NCI-H2081 treated with DMSO at 0.1 percent for 48 hours (cell line): ENCODE results near the gene ANK2.

Source experiments
- DNase-seq: peaks from one replicate; lab custom pipeline; 2025; lab: John Stamatoyannopoulos, UW

ANK2 gene

GRCh38 chr4:113398441-113399143 lies 349.1 kb downstream of the ANK2 start:
- DNase-seq, result no peak

- no peak for DNase-seq
These were observed 354.7 kb downstream of the ANK2 start for GRCh38 chr4:113404167-113404571.

GRCh38 chr4:113404841-113405240 lies 355.4 kb downstream of the ANK2 start:
- no peak for DNase-seq

GRCh38 chr4:113405874-113406722 lies 356.6 kb downstream of the ANK2 start:
- no peak for DNase-seq

- peak; percentile 50 for DNase-seq
These were observed 357.2 kb downstream of the ANK2 start for GRCh38 chr4:113406723-113407016.

- DNase-seq, result peak; percentile 5
These were observed 358.0 kb downstream of the ANK2 start for GRCh38 chr4:113407409-113407808.

GRCh38 chr4:113409181-113409580 lies 359.7 kb downstream of the ANK2 start:
- DNase-seq, result no peak

GRCh38 chr4:113410686-113411085 lies 361.2 kb downstream of the ANK2 start:
- DNase-seq, result no peak

GRCh38 chr4:113411496-113411938 lies 362.1 kb downstream of the ANK2 start:
- no peak for DNase-seq

- no peak for DNase-seq
These were observed 370.2 kb downstream of the ANK2 start for GRCh38 chr4:113419631-113420030.

GRCh38 chr4:113420938-113421337 lies 371.5 kb downstream of the ANK2 start:
- DNase-seq, result no peak

GRCh38 chr4:113423631-113424030 lies 374.2 kb downstream of the ANK2 start:
- no peak for DNase-seq

GRCh38 chr4:113433116-113433515 lies 383.7 kb downstream of the ANK2 start:
- DNase-seq, result no peak
